GM12878 (cell line): Measurements from ENCODE around the gene CNGB1. TPM values are rescaled to one million over a fixed set of nuclear protein-coding genes. Genes with fewer than 3 reads are reported as not detected.

Experiments used
- ATAC-seq: fragments of 200-7000 bp; cut with Tn5 transposase; 3 replicates; pipeline ENCODE4 v1.9.1; 2020; ENCODE audit warnings: mild to moderate bottlenecking, moderate library complexity
- Bru-seq: library from RNA; stranded (reverse); fragments of 400-500 nt; gene quantifications from one replicate; lab custom pipeline; 2021; lab: Mats Ljungman, UMichigan
- BruChase-seq, 2 experiments: library from RNA; stranded (reverse); fragments of 400-500 nt; gene quantifications; one replicate each; lab custom pipeline; 2021; lab: Mats Ljungman, UMichigan
- BruUV-seq: library from RNA; stranded (reverse); fragments of 400-500 nt; replicated peaks from 2 replicates; lab custom pipeline; 2021; lab: Mats Ljungman, UMichigan
- CTCF ChIA-PET: fragments of 300-600 bp; sonication (Branson Sonifier 250); formaldehyde crosslinking; extraction: SDS; loops from one replicate; lab custom pipeline; 2021; ENCODE audit warnings: inconsistent platforms; lab: Yijun Ruan, JAX
- POLR2A ChIA-PET: fragments of 350-600 bp; formaldehyde crosslinking; extraction: SDS; loops from one replicate; lab custom pipeline; 2021; ENCODE audit warnings: inconsistent platforms; lab: Charles Lee
- RAD21 ChIA-PET: fragments of 300-600 bp; sonication (Branson Sonifier 250); formaldehyde crosslinking; loops from one replicate; lab custom pipeline; 2023; ENCODE audit warnings: antibody characterized with exemption; ENCODE audit not compliant: unreplicated experiment; lab: Charles Lee
- SMC1A ChIA-PET: fragments of 300-600 bp; sonication (Branson Sonifier 250); formaldehyde crosslinking; loops from one replicate; lab custom pipeline; 2023; ENCODE audit not compliant: unreplicated experiment, uncharacterized antibody; lab: Charles Lee
- DNase-seq: peaks from one replicate; pipeline ENCODE4 v3.0.0-alpha.2; 2011; ENCODE audit warnings: low read depth, low spot score
- FAIRE-seq: peaks from 3 replicates; lab custom pipeline; 2011; peaks lifted over from hg19 to GRCh38; lab: Jason Lieb, UNC
- H2AFZ ChIP-seq: 2 replicates; pipeline ENCODE4 v1.6.0; 2011; ENCODE audit warnings: low read depth, low read length, control low read depth; ENCODE audit not compliant: control insufficient read depth
- H3K27ac ChIP-seq: 2 replicates; pipeline ENCODE4 v1.5.1; 2011; ENCODE audit warnings: control low read depth; ENCODE audit not compliant: control insufficient read depth, insufficient read depth
- H3K27me3 ChIP-seq, 2 experiments: replicated peaks in 1 of 2; 2 replicates each; pipeline versions ENCODE4 v1.6.0 to v1.6.1; 2011; ENCODE audit warnings: low read length in 1 of 2; ENCODE audit not compliant: control insufficient read depth in 2 of 2, insufficient read depth in 2 of 2
- H3K36me3 ChIP-seq, 2 experiments: 2 replicates each; pipeline ENCODE4 v1.5.1; 2011; ENCODE audit warnings: low read length in 1 of 2; ENCODE audit not compliant: control insufficient read depth in 2 of 2, insufficient read depth in 2 of 2
- H3K4me1 ChIP-seq: 2 replicates; pipeline ENCODE4 v1.6.1; 2011; ENCODE audit warnings: mild to moderate bottlenecking, low read length, moderate library complexity, mixed read lengths; ENCODE audit not compliant: control insufficient read depth, insufficient read depth
- H3K4me2 ChIP-seq: 2 replicates; pipeline ENCODE4 v1.6.0; 2011; ENCODE audit warnings: control low read depth; ENCODE audit not compliant: control insufficient read depth, insufficient read depth
- H3K4me3 ChIP-seq: fragments of 200-600 bp; sonication (generic); 2 replicates; pipeline ENCODE4 v1.5.1; 2016
- H3K79me2 ChIP-seq: 2 replicates; pipeline ENCODE4 v1.6.0; 2011; ENCODE audit warnings: low read length; ENCODE audit not compliant: control insufficient read depth, insufficient read depth
- H3K9ac ChIP-seq: 2 replicates; pipeline ENCODE4 v1.8.0; 2011; ENCODE audit warnings: low read length, control low read depth, mixed read lengths; ENCODE audit not compliant: control insufficient read depth, insufficient read depth
- H3K9me3 ChIP-seq: replicated peaks from 3 replicates; pipeline ENCODE4 v1.5.1; 2011; ENCODE audit warnings: mild to moderate bottlenecking, low read length; ENCODE audit not compliant: control insufficient read depth, insufficient read depth
- H4K20me1 ChIP-seq: 2 replicates; pipeline ENCODE4 v1.6.0; 2011; ENCODE audit not compliant: control insufficient read depth, insufficient read depth
- CHD1 ChIP-seq: IDR thresholded peaks from 2 replicates; pipeline ENCODE4 v1.6.1; 2012; ENCODE audit warnings: low read depth, low read length, improper control_type of control experiment
- CREB1 ChIP-seq: IDR thresholded peaks from 2 replicates; pipeline ENCODE4 v1.6.1; 2012; ENCODE audit warnings: low read depth, mild to moderate bottlenecking, inconsistent platforms
- DPF2 ChIP-seq: fragments of 450-650 bp; IDR thresholded peaks from 2 replicates; pipeline ENCODE4 v1.6.1; 2017; ENCODE audit warnings: mild to moderate bottlenecking
- IRF4 ChIP-seq: IDR thresholded peaks from 2 replicates; pipeline ENCODE4 v1.6.1; 2011; ENCODE audit warnings: low read depth, low read length
- MTA3 ChIP-seq: IDR thresholded peaks from 2 replicates; pipeline ENCODE4 v1.6.1; 2012; ENCODE audit warnings: low read length, inconsistent platforms, borderline replicate concordance
- NR2F1 ChIP-seq: fragments of 450-650 bp; conservative IDR thresholded peaks from 2 replicates; pipeline ENCODE4 v1.6.1; 2017; ENCODE audit warnings: mild to moderate bottlenecking
- POLR2AphosphoS5 ChIP-seq: IDR thresholded peaks from 2 replicates; pipeline ENCODE4 v1.6.1; 2011; ENCODE audit warnings: mild to moderate bottlenecking, low read length, inconsistent platforms
- RB1 ChIP-seq: fragments of 450-650 bp; formaldehyde crosslinking; IDR thresholded peaks from 2 replicates; pipeline ENCODE4 v1.6.1; 2017; ENCODE audit warnings: mild to moderate bottlenecking, borderline replicate concordance
- RFX5 ChIP-seq: IDR thresholded peaks from 2 replicates; pipeline ENCODE4 v1.6.1; 2011; ENCODE audit warnings: low read depth, low read length, improper control_type of control experiment
- SMAD1 ChIP-seq: fragments of 450-650 bp; IDR thresholded peaks from 2 replicates; pipeline ENCODE4 v1.6.1; 2018; ENCODE audit warnings: mild to moderate bottlenecking, low read depth; ENCODE audit not compliant: partially characterized antibody
- ZBED1 ChIP-seq: IDR thresholded peaks from 2 replicates; pipeline ENCODE4 v1.6.1; 2016; ENCODE audit warnings: borderline replicate concordance
- WGBS: methylation state at CpG from one replicate; pipeline ENCODE4 v1.1.6; 2016; ENCODE audit warnings: low lambda C conversion rate; ENCODE audit not compliant: insufficient replicate concordance, insufficient coverage; ENCODE audit errors: missing lambda C conversion rate; 5-methylcytosine and 5-hydroxymethylcytosine counted together
- in situ Hi-C: fragments of 300-500 bp; cut with MboI; formaldehyde crosslinking; loops from 9 replicates; pipeline ENCODE4 v1.14.3; 2018; ENCODE audit warnings: mixed read lengths
- intact Hi-C: fragments of 100-400 bp; cut with micrococcal nuclease; formaldehyde crosslinking; loops from one replicate; pipeline ENCODE4 v1.14.2; 2022; ENCODE audit not compliant: unreplicated experiment
- long read RNA-seq, 2 experiments: library from polyadenylated mRNA; unstranded; transcript quantifications; one replicate each; pipeline ENCODE4 v2.0.0, GENCODE V29; 2019 to 2020
- polyA minus RNA-seq, 3 experiments: library from RNA; depleted of rRNA, polyadenylated mRNA; stranded (reverse); fragments of >200 nt; gene quantifications; 2 replicates each; pipeline ENCODE4 v1.2.3, GENCODE V29; 2011
- polyA plus RNA-seq, 11 experiments: library from polyadenylated mRNA; depleted of rRNA in 4 of 11; unstranded in 6 of 11; stranded (reverse) in 5 of 11; fragments of >200 nt; fragmentation: Nextera tagmentation in 4 of 11; fragmentation: Illumina TruSeq in 1 of 11; extraction: Ambion mirVana in 4 of 11; extraction: Trizol in 1 of 11; gene quantifications; 1 replicate in 1 of 11; 2 replicates in 10 of 11; pipeline versions ENCODE4 v1.2.1 to v1.2.3, GENCODE V29; 2011 to 2016; ENCODE audit warnings: inconsistent platforms in 2 of 11, missing spikeins in 2 of 11, low read depth in 1 of 11
- total RNA-seq, 4 experiments: library from RNA; depleted of rRNA in 3 of 4; stranded (reverse); fragments of >200 nt in 3 of 4; fragmentation: Illumina TruSeq in 1 of 4; extraction: Trizol in 1 of 4; gene quantifications; 2 replicates each; pipeline versions ENCODE4 v1.2.1 to v1.2.3, GENCODE V29; 2013 to 2021
- TF ChIP-seq, protein P1 (sequence below): IDR thresholded peaks from 2 replicates; pipeline ENCODE4 v1.6.1; 2012; ENCODE audit warnings: improper control_type of control experiment, low read depth, low read length; ENCODE audit not compliant: insufficient replicate concordance
- TF ChIP-seq, protein P2 (sequence below): fragments of 450-650 bp; IDR thresholded peaks from 2 replicates; pipeline ENCODE4 v1.6.1; 2017; ENCODE audit warnings: antibody characterized with exemption, mild to moderate bottlenecking, moderate library complexity
- TF ChIP-seq, protein P3 (sequence below): IDR thresholded peaks from 2 replicates; pipeline ENCODE4 v1.6.1; 2012; ENCODE audit warnings: low read depth, low read length, improper control_type of control experiment

Gene CNGB1
- not detected in 2 replicates for total RNA-seq (2013; cell fraction: nucleolus; rRNA removed)
- total RNA-seq (2014; rRNA removed) (not detected in 2 replicates), total RNA-seq (2014; rRNA removed; fragmentation: Illumina TruSeq; extraction: Trizol) (not detected in 2 replicates), total RNA-seq (2021) (not detected in 2 replicates), polyA plus RNA-seq (2011; rRNA removed) (0.03 TPM in 1 of 2 replicates, not detected in the other), polyA plus RNA-seq (2014; fragmentation: Illumina TruSeq; extraction: Trizol) (not detected in 2 replicates), polyA plus RNA-seq (2014; fragmentation: Nextera tagmentation; extraction: Ambion mirVana) (not detected), polyA plus RNA-seq (2014; rRNA removed) (not detected in 2 replicates), polyA plus RNA-seq (2016; fragmentation: Nextera tagmentation; extraction: Ambion mirVana) (not detected), polyA minus RNA-seq (2011; rRNA and poly(A)+ RNA removed) (not detected in 2 replicates), Bru-seq, nascent RNA (percentile 9 among the genes with signal in this experiment), BruChase-seq, experiment 1, labeled RNA remaining after a 6-hour chase (percentile 8 among the genes with signal in this experiment), BruChase-seq, experiment 2, labeled RNA remaining after a 2-hour chase (percentile 7 among the genes with signal in this experiment)
- not detected for polyA plus RNA-seq (2011; ENCODE audit: low read depth)
- polyA plus RNA-seq (2011; cell fraction: cytosol; rRNA removed): 0.03 and 0.10 TPM in 2 replicates
- 0.04 and 0.15 TPM in 2 replicates for polyA plus RNA-seq (2011; cell fraction: nucleus; rRNA removed)
- polyA plus RNA-seq (2012): not detected in 2 replicates
- not detected in 2 replicates for polyA minus RNA-seq (2011; cell fraction: cytosol; rRNA and poly(A)+ RNA removed)
- polyA minus RNA-seq (2011; cell fraction: nucleus; rRNA and poly(A)+ RNA removed): not detected in 2 replicates
- long read RNA-seq, experiment 1: 0 reads
- long read RNA-seq, experiment 2: 0 reads

DNA sequence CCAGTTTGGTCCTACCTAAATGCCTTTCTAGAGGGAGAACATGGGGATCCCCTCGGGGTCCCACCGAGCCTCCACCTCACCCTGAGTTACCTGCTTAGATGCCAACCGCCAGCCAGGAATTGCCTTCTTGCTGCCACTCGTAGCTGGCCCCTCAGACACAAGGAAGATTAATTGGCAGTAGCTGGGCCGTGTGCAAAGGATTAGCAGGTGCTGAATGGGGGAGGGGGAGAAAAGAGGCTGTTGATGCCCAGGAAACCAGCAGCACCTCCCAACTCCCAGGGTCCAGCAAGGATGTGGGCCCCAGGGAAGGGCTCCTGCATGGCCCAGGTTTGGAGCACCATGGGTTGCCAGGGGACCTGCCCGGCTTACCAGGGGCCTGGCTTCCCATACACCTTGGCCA is at the start of gene CNGB1:
Gene CNGB1, minus strand, starts transcription at position 159 of the 400 bp plus-strand sequence. CDS start 3,842 bp downstream, outside the sequence.
- RAD21 ChIA-PET: no interaction called here
- intact Hi-C loops: no loop called here
- H3K36me3 ChIP-seq: no peaks in the 10 kb centered on the region
- no peak within 1 kb of the TSS for H3K27ac ChIP-seq
- BruUV-seq: no TSS peak
- H3K4me1 ChIP-seq: no peaks in the 10 kb centered on the region
- no peak within 1 kb of the TSS for H3K4me3 ChIP-seq
- no peaks in the 10 kb centered on the region for H4K20me1 ChIP-seq
- POLR2A ChIA-PET: no interaction called here
- H3K9me3 ChIP-seq: no peaks in the 10 kb centered on the region
- in situ Hi-C loops: no loop called here
- SMC1A ChIA-PET: no interaction called here
- 17% methylated on average over 6 of the region's 6 CpGs for WGBS
- no peak for FAIRE-seq
- H3K9ac ChIP-seq: no peak within 1 kb of the TSS
- H2AFZ ChIP-seq: no peak within 1 kb of the TSS
- ATAC-seq: no peak
- H3K79me2 ChIP-seq: no peaks in the 10 kb centered on the region
- no peak within 1 kb of the TSS for H3K4me2 ChIP-seq
- DNase-seq: no peak
- H3K27me3 ChIP-seq: peaks cover 0 to 3% of the 10 kb centered on the region in 2 experiments; a peak in 2 of 4 replicates
- CTCF ChIA-PET: no interaction called here
- TF ChIP-seq, protein P1, sequence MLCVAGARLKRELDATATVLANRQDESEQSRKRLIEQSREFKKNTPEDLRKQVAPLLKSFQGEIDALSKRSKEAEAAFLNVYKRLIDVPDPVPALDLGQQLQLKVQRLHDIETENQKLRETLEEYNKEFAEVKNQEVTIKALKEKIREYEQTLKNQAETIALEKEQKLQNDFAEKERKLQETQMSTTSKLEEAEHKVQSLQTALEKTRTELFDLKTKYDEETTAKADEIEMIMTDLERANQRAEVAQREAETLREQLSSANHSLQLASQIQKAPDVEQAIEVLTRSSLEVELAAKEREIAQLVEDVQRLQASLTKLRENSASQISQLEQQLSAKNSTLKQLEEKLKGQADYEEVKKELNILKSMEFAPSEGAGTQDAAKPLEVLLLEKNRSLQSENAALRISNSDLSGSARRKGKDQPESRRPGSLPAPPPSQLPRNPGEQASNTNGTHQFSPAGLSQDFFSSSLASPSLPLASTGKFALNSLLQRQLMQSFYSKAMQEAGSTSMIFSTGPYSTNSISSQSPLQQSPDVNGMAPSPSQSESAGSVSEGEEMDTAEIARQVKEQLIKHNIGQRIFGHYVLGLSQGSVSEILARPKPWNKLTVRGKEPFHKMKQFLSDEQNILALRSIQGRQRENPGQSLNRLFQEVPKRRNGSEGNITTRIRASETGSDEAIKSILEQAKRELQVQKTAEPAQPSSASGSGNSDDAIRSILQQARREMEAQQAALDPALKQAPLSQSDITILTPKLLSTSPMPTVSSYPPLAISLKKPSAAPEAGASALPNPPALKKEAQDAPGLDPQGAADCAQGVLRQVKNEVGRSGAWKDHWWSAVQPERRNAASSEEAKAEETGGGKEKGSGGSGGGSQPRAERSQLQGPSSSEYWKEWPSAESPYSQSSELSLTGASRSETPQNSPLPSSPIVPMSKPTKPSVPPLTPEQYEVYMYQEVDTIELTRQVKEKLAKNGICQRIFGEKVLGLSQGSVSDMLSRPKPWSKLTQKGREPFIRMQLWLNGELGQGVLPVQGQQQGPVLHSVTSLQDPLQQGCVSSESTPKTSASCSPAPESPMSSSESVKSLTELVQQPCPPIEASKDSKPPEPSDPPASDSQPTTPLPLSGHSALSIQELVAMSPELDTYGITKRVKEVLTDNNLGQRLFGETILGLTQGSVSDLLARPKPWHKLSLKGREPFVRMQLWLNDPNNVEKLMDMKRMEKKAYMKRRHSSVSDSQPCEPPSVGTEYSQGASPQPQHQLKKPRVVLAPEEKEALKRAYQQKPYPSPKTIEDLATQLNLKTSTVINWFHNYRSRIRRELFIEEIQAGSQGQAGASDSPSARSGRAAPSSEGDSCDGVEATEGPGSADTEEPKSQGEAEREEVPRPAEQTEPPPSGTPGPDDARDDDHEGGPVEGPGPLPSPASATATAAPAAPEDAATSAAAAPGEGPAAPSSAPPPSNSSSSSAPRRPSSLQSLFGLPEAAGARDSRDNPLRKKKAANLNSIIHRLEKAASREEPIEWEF: no peak
- TF ChIP-seq RB1: no peak
- TF ChIP-seq, protein P2, sequence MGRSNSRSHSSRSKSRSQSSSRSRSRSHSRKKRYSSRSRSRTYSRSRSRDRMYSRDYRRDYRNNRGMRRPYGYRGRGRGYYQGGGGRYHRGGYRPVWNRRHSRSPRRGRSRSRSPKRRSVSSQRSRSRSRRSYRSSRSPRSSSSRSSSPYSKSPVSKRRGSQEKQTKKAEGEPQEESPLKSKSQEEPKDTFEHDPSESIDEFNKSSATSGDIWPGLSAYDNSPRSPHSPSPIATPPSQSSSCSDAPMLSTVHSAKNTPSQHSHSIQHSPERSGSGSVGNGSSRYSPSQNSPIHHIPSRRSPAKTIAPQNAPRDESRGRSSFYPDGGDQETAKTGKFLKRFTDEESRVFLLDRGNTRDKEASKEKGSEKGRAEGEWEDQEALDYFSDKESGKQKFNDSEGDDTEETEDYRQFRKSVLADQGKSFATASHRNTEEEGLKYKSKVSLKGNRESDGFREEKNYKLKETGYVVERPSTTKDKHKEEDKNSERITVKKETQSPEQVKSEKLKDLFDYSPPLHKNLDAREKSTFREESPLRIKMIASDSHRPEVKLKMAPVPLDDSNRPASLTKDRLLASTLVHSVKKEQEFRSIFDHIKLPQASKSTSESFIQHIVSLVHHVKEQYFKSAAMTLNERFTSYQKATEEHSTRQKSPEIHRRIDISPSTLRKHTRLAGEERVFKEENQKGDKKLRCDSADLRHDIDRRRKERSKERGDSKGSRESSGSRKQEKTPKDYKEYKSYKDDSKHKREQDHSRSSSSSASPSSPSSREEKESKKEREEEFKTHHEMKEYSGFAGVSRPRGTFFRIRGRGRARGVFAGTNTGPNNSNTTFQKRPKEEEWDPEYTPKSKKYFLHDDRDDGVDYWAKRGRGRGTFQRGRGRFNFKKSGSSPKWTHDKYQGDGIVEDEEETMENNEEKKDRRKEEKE: no peak
- TF ChIP-seq ZBED1: no peak
- TF ChIP-seq MTA3: no peak
- TF ChIP-seq SMAD1: no peak
- no peak for TF ChIP-seq RFX5
- TF ChIP-seq DPF2: no peak
- no peak for TF ChIP-seq CREB1
- TF ChIP-seq CHD1: no peak
- TF ChIP-seq IRF4: no peak
- TF ChIP-seq, protein P3, sequence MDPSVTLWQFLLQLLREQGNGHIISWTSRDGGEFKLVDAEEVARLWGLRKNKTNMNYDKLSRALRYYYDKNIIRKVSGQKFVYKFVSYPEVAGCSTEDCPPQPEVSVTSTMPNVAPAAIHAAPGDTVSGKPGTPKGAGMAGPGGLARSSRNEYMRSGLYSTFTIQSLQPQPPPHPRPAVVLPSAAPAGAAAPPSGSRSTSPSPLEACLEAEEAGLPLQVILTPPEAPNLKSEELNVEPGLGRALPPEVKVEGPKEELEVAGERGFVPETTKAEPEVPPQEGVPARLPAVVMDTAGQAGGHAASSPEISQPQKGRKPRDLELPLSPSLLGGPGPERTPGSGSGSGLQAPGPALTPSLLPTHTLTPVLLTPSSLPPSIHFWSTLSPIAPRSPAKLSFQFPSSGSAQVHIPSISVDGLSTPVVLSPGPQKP: no peak
- TF ChIP-seq NR2F1: no peak
- TF ChIP-seq POLR2AphosphoS5: no peak
